ENCODE measurements around the gene PTPRN2.
A peak's percentile ranks its signal among the peaks of the same experiment; 100 is the strongest.

The PTPRN2 gene

DNA sequence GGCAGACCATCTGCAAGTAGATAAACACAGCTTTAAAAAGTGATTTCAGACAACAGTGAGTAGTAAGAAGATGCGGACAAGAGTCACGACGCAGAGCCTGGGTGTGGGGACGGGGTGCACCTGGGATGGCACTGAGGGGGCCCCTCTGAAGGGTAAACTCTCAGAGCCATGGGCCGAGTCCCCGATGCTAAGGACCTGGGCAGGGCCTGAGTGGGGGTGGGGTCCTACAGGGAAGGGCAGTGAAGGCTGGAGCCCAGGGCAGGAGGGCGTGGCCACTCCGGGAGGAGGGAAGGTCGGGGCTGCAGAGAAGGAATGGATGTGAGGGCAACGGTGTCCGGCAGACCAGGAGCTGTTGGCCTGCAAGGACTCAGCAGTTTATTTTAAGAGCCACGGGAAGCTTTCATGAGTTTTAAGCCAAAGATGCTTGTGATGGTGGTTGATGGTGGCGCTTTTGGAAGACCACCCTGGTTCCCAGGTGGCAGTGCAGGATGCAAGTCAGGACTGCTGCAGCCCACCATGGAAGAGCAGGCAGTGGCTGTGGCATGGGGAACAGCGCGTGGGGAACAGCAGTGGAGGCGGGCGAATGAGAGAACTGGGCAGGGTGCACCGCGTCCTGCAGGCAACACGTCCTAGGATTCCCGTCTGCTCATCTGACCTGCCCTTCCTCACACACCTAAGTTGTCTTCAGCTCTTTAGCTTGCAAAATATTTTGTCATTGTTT lies 954.0 kb downstream of the PTPRN2 start:
- TF ChIP-seq, protein P1, sequence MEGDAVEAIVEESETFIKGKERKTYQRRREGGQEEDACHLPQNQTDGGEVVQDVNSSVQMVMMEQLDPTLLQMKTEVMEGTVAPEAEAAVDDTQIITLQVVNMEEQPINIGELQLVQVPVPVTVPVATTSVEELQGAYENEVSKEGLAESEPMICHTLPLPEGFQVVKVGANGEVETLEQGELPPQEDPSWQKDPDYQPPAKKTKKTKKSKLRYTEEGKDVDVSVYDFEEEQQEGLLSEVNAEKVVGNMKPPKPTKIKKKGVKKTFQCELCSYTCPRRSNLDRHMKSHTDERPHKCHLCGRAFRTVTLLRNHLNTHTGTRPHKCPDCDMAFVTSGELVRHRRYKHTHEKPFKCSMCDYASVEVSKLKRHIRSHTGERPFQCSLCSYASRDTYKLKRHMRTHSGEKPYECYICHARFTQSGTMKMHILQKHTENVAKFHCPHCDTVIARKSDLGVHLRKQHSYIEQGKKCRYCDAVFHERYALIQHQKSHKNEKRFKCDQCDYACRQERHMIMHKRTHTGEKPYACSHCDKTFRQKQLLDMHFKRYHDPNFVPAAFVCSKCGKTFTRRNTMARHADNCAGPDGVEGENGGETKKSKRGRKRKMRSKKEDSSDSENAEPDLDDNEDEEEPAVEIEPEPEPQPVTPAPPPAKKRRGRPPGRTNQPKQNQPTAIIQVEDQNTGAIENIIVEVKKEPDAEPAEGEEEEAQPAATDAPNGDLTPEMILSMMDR (IDR thresholded peaks at IDR 0.05), result no peak
- Histone ChIP-seq H3K4me3 (no peak overlapping the region), H3K27ac (no peak overlapping the region)
- DNase-seq (ENCODE audit: low spot score), result peak; percentile 62

DNA sequence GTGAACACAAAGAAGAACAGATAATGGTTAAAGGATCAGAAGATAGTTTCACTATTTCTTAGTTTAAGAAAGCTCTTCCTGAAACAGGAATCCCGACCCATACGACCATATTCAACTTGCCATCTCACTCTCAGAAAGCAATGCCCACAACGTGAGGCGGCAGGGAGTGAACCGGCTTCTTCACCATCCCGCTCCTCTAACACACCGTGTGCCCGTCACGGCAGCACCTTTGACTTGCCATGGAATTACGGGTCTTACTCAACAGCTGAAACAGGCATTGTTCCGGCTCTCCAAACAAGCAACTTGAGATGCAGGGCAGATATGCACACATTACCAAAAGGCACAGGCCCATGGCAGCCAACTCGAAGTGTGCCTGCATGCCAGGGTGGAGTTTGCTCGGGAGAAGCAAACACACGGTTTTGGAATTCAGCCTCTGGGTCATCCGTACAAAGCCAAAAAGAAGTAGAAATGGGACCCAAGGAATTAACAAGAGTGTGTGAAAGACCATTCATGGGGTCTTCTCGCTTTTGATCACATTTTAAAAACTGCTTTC lies 957.2 kb downstream of the PTPRN2 start:
- TF ChIP-seq, protein P1 (IDR thresholded peaks at IDR 0.05), result no peak
- peak; percentile 58 for DNase-seq (ENCODE audit: low spot score)
- Histone ChIP-seq H3K4me3 (no peak overlapping the region), H3K27ac (no peak overlapping the region)

DNA sequence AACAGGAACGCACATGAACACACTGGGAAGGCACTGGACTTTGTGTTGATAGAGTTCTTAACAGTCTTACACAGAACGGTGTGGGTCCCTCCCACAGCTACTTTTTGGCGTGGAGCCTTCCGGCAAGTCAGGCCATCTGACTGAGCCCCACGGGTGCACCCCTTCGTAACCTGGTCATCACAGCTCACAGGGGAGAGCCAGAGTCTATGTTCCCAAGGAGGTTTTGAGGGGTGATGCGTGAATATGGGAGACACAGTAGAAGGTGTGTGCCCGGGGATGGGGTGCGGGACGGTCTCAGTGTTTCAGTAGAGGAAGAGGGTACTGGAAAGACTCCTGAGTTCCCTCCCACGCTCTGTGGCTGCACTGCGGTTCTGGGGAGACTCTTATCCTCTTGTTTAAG lies 959.2 kb downstream of the PTPRN2 start:
- peak; percentile 43 for DNase-seq (ENCODE audit: low spot score)
- TF ChIP-seq, protein P1 (IDR thresholded peaks at IDR 0.05), result no peak
- H3K27ac ChIP-seq, result no peak overlapping the region
- no peak overlapping the region for H3K4me3 ChIP-seq

DNA sequence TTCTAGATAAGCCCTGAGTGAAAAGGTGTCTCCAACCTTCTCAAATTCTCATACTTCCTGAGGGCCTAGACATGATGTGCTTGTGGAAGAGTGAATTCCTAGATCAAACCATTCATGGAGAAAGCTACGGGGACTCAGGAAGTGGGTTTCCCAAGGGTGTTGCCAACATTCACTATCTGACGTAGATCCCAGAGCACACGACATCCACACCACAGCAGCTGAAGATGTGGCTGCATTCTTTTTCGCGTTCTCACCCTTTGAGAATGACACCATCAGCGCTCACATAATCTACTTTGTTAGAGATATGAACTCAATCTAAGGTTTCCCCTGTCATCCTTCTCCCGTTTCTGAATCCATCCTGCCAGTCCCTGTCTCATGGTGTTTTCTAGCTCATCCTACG lies 960.0 kb downstream of the PTPRN2 start:
- TF ChIP-seq, protein P1 (IDR thresholded peaks at IDR 0.05), result no peak
- Histone ChIP-seq H3K4me3 (no peak overlapping the region), H3K27ac (no peak overlapping the region)
- DNase-seq (ENCODE audit: low spot score), result no peak

DNA sequence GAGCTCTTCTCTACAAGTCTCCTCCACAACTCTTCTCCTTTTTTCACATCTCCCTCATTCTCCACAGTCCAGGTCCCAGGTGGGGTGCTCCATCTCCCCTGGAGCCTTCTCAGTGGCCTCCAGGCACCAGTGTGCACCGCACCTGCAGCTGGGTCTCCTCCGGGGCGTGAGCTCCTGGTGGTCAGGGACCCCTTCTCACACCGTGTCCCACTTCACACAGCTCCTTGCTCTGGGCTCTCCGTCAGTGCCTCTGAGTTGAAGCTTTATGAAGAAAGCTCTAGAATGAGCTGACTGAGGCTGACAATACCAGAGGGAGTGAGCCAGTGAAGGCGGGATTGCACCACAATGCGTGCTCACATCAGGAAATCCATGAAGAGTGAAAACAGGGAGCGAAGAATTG lies 960.6 kb downstream of the PTPRN2 start:
- DNase-seq (ENCODE audit: low spot score), result no peak
- no peak overlapping the region for H3K4me3 ChIP-seq
- H3K27ac ChIP-seq, result no peak overlapping the region
- TF ChIP-seq, protein P1 (IDR thresholded peaks at IDR 0.05), result no peak

DNA sequence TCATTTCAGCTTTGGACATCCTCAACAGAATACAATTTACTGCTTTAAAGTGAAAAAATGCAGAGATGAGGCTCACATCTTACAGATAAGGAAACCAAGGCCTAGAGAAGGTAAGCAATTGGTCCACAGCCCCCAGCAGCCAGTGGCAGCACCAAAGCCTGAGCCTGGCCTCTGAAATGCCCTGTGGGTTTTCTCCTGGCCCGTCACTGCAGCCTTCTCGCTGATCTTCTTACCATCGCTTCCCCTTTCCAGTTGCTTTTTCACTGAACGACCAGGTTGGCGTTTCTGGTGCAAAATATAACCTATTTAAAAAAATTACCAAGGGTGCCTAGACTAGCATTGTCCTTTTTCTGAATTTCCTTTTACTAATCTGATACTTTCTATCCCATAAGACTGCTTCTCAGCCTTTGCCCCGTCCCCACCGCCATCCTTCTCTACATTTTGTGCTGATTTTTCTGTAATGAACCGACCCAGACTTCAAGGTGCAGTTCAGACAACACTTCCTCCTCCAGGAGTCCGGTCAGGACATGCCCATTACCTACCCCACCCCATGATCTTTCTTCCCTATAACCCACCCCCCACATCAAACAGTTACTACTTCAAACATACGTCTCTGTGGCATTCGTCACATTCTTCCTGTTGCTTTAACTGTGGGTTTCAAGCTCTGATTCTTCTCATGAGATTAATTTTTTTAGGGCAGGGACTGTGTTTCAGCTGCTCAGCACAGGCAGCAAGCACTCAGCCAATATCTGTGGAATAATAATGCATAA lies 961.5 kb downstream of the PTPRN2 start:
- peak; percentile 40 for DNase-seq (ENCODE audit: low spot score)
- Histone ChIP-seq H3K4me3 (no peak overlapping the region), H3K27ac (no peak overlapping the region)
- TF ChIP-seq, protein P1 (IDR thresholded peaks at IDR 0.05), result no peak
